Activated effector memory CD4-positive, alpha-beta T cell treated with anti-CD3 and anti-CD28 coated beads, Interleukin-2, amount 50 U/mL, for 16 hours (primary cell): ENCODE data around the gene COL18A1.

Experiments used
- DNase-seq: peaks from one replicate; pipeline ENCODE4 v3.0.0-alpha.2; 2020

COL18A1 gene

DNA sequence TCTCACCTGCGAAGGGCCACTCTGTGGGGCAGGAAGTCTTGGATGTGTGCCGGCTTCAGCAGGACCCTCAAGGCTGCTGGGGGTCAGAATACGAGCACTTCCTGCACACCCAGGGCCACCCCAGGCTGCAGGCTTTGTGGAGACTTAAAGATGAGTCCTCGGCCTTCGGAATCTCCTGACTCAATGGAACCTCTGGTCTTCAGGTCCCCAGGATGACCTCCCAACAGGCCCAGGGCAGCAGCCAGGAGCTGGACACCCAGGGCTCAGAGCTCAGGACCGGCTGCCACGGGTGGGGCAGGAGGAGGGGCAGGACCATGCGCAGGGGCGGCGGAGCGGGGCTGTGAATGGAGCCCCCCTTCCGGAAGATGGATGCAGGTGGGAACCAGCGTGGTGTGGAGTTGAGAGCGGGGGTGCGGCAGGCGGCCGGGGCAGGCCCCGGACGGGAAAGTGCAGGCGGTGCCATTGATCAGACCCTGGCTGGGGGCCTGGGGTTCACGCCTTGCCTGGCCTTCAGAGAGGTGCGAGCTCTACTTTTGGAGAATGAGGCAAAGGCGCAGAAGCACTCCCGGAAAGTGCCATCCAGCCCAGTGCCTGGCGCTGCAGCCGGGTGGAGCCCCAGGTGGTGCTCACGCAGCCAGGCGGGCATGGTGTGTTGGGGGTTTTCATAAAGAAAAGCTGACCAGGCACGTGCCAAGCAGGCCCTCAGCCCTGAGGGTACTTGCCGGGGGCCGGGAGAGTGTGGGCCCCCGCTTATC lies 10.4 kb downstream of the COL18A1 start:
- DNase-seq = no peak

DNA sequence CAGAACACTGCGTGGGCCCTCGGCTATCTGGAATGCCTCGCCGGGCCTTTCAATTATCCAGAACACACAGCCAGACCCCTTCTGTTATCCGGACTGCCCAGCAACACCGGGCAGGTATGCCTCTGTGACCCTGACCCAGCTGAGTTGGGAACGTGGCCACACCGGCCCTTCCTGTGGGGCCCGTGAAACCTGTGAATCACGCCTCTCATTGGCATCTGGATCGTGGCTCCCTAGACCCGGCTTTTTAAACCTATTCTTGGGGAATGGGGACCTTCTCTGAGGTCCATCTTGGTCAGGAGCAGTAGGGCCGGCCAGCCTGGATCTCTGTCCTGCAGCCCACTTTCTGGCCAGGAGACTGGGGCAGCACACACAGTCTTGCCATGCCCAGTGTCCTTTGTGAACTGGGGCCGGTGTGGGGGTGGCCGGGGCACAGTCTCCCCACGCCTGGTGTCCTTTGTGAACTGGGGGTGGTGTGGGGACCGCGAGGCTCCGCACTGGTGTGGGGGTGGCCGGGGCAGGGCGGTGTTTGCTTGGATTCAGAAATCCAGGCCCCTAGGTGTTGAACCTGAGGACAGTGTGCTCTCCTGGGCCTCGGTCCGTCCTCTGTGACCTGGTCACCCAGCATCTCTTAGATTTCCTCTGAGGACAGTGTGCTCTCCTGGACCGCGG lies 11.1 kb downstream of the COL18A1 start:
- DNase-seq = no peak

DNA sequence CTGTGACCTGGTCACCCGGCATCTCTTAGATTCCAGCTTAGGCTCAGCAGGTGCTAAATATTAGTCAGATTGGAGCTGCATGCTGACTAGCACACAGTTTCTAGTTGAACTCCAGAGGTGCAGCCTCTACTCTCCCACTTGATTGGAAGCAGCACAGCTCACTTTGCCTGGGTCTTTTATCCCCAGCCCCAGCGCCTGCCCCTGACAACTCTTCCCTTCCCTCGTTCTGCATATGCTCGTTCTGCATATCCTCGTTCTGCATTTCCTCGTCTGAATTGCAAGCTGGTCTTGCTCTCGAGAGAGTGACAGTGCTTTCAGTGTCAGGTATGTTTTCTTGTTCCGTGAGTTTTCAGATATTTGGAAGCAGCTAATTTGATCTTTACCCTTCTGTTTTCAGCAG lies 11.7 kb downstream of the COL18A1 start:
- no peak for DNase-seq

DNA sequence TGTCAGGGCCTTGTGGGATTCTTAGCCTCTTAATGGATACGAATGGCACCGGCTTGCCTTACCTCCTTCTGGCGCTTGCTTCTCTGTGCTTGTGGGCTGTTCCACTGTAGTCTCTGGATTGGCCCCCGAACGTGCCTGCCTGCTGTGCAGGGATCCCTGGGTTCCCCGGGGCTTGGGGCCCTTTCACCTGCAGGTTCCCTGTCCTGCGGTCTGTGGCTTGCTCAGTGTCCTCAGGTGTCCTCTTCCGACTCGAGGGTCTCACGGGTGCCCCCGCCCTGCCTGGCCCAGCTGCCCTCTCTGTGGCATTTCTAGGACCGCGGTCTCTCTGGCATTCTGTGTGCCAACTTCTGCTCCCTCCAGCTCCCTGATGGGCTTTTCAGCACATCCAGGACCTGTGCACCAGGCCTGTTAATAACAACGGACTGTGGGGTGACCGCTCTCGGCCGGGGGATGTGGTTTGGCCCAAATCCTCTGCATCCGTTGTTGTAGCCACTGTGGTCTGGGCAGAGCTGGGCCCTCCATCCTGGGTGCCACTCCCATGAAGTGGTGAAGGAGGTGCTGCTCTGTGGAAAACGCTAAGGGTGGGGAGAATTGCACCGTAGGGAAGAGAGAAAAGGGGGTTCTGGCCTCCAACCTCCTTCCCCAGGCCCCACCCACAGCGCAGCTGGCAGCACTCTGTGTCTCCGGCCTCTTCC lies 12.4 kb downstream of the COL18A1 start:
- no peak for DNase-seq

- no peak for DNase-seq
These were observed 13.0 kb downstream of the COL18A1 start for GRCh38 chr21:45417951-45418300.

DNA sequence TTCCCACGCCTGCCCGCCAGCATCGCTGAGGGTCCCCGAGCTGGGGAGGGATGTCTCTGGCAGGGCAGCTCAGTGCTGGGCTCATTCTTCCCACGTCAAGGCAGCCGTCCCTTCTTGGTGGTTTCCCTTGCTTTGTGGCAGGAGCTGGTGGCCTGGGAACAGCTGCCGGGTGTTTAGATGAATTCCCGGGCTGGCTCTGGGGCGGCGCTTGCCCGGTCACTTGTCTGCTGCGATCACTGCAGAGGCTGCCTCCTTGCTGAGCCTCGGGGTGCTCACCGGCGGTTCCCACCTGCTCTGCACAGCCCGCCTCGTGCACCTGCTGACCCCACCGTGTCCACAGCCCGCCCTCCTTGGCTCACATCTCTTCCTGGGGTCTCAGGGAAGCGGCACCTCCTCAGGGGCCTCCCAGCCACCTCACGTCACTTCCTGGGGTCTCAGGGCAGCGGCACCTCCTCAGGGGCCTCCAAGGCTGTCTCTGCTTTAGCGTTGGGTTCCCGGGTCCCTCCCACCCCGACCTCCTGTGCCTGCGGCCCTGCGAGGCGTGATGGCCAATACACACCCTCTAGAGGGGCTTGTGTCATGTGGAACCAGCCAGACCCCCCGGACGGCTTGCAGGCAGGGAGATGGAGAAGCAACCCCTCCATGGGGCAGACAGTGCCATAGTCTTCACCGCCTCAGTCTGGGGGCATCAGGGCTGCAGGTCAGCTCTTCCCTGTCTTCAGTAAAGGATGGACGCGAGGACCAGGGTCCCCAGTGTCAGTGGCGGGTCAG lies 13.5 kb downstream of the COL18A1 start:
- no peak for DNase-seq

DNA sequence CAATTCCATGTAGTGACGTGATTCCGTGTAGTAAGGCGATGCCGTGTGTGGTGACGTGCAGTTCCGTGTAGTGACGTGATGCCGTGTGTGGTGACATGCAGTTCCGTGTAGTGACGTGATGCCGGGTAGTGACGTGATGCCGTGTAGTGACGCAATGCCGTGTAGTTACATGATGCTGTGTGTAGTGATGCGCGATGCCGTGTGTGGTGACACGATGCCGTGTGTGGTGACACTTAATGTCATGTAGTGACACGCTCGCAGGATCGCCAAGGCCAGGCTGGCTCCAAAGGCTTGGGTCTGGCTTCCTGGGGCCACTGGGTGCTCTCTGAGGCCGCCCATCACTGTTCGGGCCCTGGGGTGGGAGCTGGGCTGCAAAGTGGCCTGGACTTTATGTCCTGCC lies 14.2 kb downstream of the COL18A1 start:
- DNase-seq = no peak

- no peak for DNase-seq
These were observed 15.4 kb downstream of the COL18A1 start for GRCh38 chr21:45420061-45421041.

GRCh38 chr21:45421071-45421845 lies 16.3 kb downstream of the COL18A1 start:
- no peak for DNase-seq

- no peak for DNase-seq
These were observed 17.1 kb downstream of the COL18A1 start for GRCh38 chr21:45421846-45422775.

- no peak for DNase-seq
These were observed 18.4 kb downstream of the COL18A1 start for GRCh38 chr21:45423201-45423955.

- no peak for DNase-seq
These were observed 19.2 kb downstream of the COL18A1 start for GRCh38 chr21:45423968-45424853.

- DNase-seq = no peak
These were observed 20.2 kb downstream of the COL18A1 start for GRCh38 chr21:45424854-45425795.

GRCh38 chr21:45427331-45428271 lies 22.6 kb downstream of the COL18A1 start:
- no peak for DNase-seq

DNA sequence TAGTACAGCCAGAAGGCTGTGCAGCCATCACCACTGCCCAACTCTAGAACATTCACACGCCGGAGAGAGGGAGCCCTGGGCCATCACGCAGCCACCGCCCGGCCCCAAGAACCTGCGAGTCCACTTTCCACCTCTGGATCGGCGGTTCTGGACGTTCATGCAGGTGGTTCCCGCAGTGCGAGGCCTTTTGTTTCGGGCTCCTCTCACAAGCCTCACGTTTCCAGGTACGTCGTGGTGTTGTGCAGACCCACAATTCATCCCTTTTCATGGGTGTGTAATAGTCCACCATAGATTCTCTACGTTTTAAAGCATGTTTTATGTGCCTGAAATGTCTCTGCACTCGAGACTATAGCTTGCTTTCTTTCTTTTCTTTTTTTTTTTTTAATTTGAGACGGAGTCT lies 23.6 kb downstream of the COL18A1 start:
- DNase-seq = no peak
